Mesenchymal stem cell (in vitro differentiated cells and primary cell): ENCODE measurements around the gene KDM5C.
A peak's percentile ranks its signal among the peaks of the same experiment; 100 is the strongest.

ENCODE experiments used
- DNase-seq: peaks from one replicate; pipeline ENCODE4 v3.0.0-alpha.2; 2013
- H2AFZ ChIP-seq: one replicate; pipeline ENCODE4 v1.6.1; 2013; ENCODE audit warnings: low read depth, mild to moderate bottlenecking, control low read depth, inconsistent platforms, low read length, moderate library complexity
- H2AK5ac ChIP-seq: 2 replicates; pipeline ENCODE4 v1.6.1; 2013; ENCODE audit warnings: low read length, moderate library complexity, mild to moderate bottlenecking, inconsistent platforms; ENCODE audit not compliant: severe bottlenecking
- H2BK120ac ChIP-seq: one replicate; pipeline ENCODE4 v1.6.1; 2013; ENCODE audit warnings: low read depth, mild to moderate bottlenecking, inconsistent platforms, low read length, moderate library complexity
- H2BK12ac ChIP-seq, 2 experiments: one replicate each; pipeline ENCODE4 v1.6.1; 2013; ENCODE audit warnings: inconsistent platforms in 2 of 2, low read length in 2 of 2, mild to moderate bottlenecking in 2 of 2, moderate library complexity in 2 of 2, control low read depth in 1 of 2
- H2BK15ac ChIP-seq: one replicate; pipeline ENCODE4 v1.6.1; 2013; ENCODE audit warnings: mild to moderate bottlenecking, low read depth, inconsistent platforms; ENCODE audit not compliant: poor library complexity, severe bottlenecking
- H2BK5ac ChIP-seq: 2 replicates; pipeline ENCODE4 v1.6.1; 2013; ENCODE audit warnings: low read depth, mild to moderate bottlenecking, low read length, control low read depth, inconsistent platforms; ENCODE audit not compliant: poor library complexity, severe bottlenecking
- H3K14ac ChIP-seq, 2 experiments: one replicate each; pipeline ENCODE4 v1.6.1; 2013; ENCODE audit warnings: inconsistent platforms in 2 of 2, low read length in 2 of 2, control low read depth in 1 of 2, mild to moderate bottlenecking in 1 of 2, moderate library complexity in 1 of 2
- H3K18ac ChIP-seq, 2 experiments: one replicate each; pipeline ENCODE4 v1.6.1; 2013; ENCODE audit warnings: inconsistent platforms in 2 of 2, low read length in 2 of 2, control low read depth in 1 of 2, low read depth in 1 of 2, mild to moderate bottlenecking in 1 of 2
- H3K23ac ChIP-seq, 2 experiments: one replicate each; pipeline ENCODE4 v1.6.1; 2013; ENCODE audit warnings: inconsistent platforms in 2 of 2, low read length in 2 of 2, mild to moderate bottlenecking in 2 of 2, moderate library complexity in 2 of 2, control low read depth in 1 of 2
- H3K27ac ChIP-seq: 2 replicates; pipeline ENCODE4 v1.5.1; 2013; ENCODE audit warnings: mild to moderate bottlenecking, moderate library complexity, low read length, control low read depth, inconsistent platforms; ENCODE audit not compliant: poor library complexity, severe bottlenecking
- H3K27me3 ChIP-seq, 2 experiments: 2 replicates each; pipeline versions ENCODE4 v1.6.1 to v1.7.0; 2013; ENCODE audit warnings: low read length in 2 of 2, mild to moderate bottlenecking in 2 of 2, moderate library complexity in 2 of 2, control low read depth in 1 of 2, inconsistent platforms in 1 of 2; ENCODE audit not compliant: control insufficient read depth in 1 of 2, insufficient read depth in 1 of 2
- H3K36me3 ChIP-seq, 2 experiments: 2 replicates each; pipeline versions ENCODE4 v1.6.1 to v1.7.0; 2013; ENCODE audit warnings: low read length in 2 of 2, control low read depth in 1 of 2, inconsistent platforms in 1 of 2, low read depth in 1 of 2, mild to moderate bottlenecking in 1 of 2; ENCODE audit not compliant: insufficient read depth in 2 of 2, control insufficient read depth in 1 of 2
- H3K4ac ChIP-seq, 2 experiments: one replicate each; pipeline ENCODE4 v1.6.1; 2013; ENCODE audit warnings: inconsistent platforms in 2 of 2, low read length in 2 of 2, mild to moderate bottlenecking in 2 of 2, moderate library complexity in 2 of 2, control low read depth in 1 of 2, low read depth in 1 of 2
- H3K4me1 ChIP-seq: 2 replicates; pipeline ENCODE4 v1.6.1; 2013; ENCODE audit warnings: low read depth, low read length, control low read depth; ENCODE audit not compliant: control insufficient read depth, insufficient read depth
- H3K4me2 ChIP-seq: 2 replicates; pipeline ENCODE4 v1.6.1; 2013; ENCODE audit warnings: low read length, mild to moderate bottlenecking, inconsistent platforms; ENCODE audit not compliant: poor library complexity, severe bottlenecking
- H3K4me3 ChIP-seq, 2 experiments: 2 replicates each; pipeline versions ENCODE4 v1.5.1 to v1.7.0; 2013; ENCODE audit warnings: low read length in 2 of 2, mild to moderate bottlenecking in 2 of 2, control low read depth in 1 of 2, low read depth in 1 of 2; ENCODE audit not compliant: insufficient read depth in 1 of 2
- H3K79me1 ChIP-seq: replicated peaks from 2 replicates; pipeline ENCODE4 v1.6.1; 2013; ENCODE audit warnings: mild to moderate bottlenecking, control low read depth, low read length, inconsistent platforms; ENCODE audit not compliant: poor library complexity, severe bottlenecking
- H3K9ac ChIP-seq: 2 replicates; pipeline ENCODE4 v1.7.0; 2013; ENCODE audit warnings: mild to moderate bottlenecking, low read length, moderate library complexity
- H3K9me3 ChIP-seq: 2 replicates; pipeline ENCODE4 v1.7.0; 2013; ENCODE audit warnings: mild to moderate bottlenecking, low read length; ENCODE audit not compliant: control insufficient read depth
- H4K8ac ChIP-seq: one replicate; pipeline ENCODE4 v1.6.1; 2013; ENCODE audit warnings: inconsistent platforms, mild to moderate bottlenecking, low read length, moderate library complexity
- H4K91ac ChIP-seq: one replicate; pipeline ENCODE4 v1.6.1; 2013; ENCODE audit warnings: mild to moderate bottlenecking, low read length, inconsistent platforms
- WGBS: methylation state at CpG from one replicate; pipeline ENCODE4 v1.1.7; 2013; ENCODE audit warnings: mixed read lengths; 5-methylcytosine and 5-hydroxymethylcytosine counted together

KDM5C gene

GRCh38 chrX:53253293-53254020, 28.4 kb upstream of the KDM5C start:
- 93% methylated on average over 3 of the region's 3 CpGs for WGBS
- H2AK5ac ChIP-seq = no peak overlapping the region

GRCh38 chrX:53251307-53251706, 26.3 kb upstream of the KDM5C start:
- Histone ChIP-seq H3K27me3 (peaks cover 0 to 59% of the 10 kb centered on the region in 2 experiments), H3K9me3 (no peaks in the 10 kb centered on the region), H3K79me1 (no peaks in the 10 kb centered on the region), H3K36me3 (peaks cover 28 to 44% of the 10 kb centered on the region in 2 experiments), H2BK5ac (no peak overlapping the region), H3K27ac (no peak overlapping the region), H2AK5ac (no peak overlapping the region), H2BK120ac (no peak overlapping the region), H4K91ac (no peak overlapping the region), H3K18ac (no peak overlapping the region), H3K23ac (no peak overlapping the region), H2AFZ (no peak overlapping the region), H3K14ac (no peak overlapping the region), H3K4me1 (peaks cover 7% of the 10 kb centered on the region), H3K4ac (no peak overlapping the region), H3K4me2 (no peak overlapping the region), H2BK12ac (no peak overlapping the region), H4K8ac (no peak overlapping the region), H3K9ac (no peak overlapping the region), H2BK15ac (no peak overlapping the region), H3K4me3 (no peak overlapping the region)
- WGBS = 48% methylated on average over 1 of the region's 2 CpGs
- peak; percentile 61 for DNase-seq

More at GRCh38 chrX:53253293-53254020, 28.4 kb upstream of the KDM5C start:
- no peak overlapping the region for H4K8ac ChIP-seq
- no peak overlapping the region for H3K18ac ChIP-seq
- no peak overlapping the region for H3K4me2 ChIP-seq
- H3K36me3 ChIP-seq = peaks cover 20 to 27% of the 10 kb centered on the region in 2 experiments
- H3K4ac ChIP-seq = no peak overlapping the region
- H3K27ac ChIP-seq = no peak overlapping the region
- H3K4me3 ChIP-seq = no peak overlapping the region
- H2BK12ac ChIP-seq = no peak overlapping the region
- H2BK120ac ChIP-seq = no peak overlapping the region
- no peak overlapping the region for H4K91ac ChIP-seq
- H3K9ac ChIP-seq = no peak overlapping the region
- no peak overlapping the region for H3K23ac ChIP-seq
- no peak overlapping the region for H2AFZ ChIP-seq
- H2BK15ac ChIP-seq = no peak overlapping the region
- H3K27me3 ChIP-seq = peaks cover 0 to 66% of the 10 kb centered on the region in 2 experiments
- H3K4me1 ChIP-seq = peaks cover 13% of the 10 kb centered on the region
- no peak overlapping the region for H2BK5ac ChIP-seq
- H3K9me3 ChIP-seq = no peaks in the 10 kb centered on the region
- H3K79me1 ChIP-seq = peaks cover 4% of the 10 kb centered on the region
- DNase-seq = no peak
- no peak overlapping the region for H3K14ac ChIP-seq

- H3K4me2 ChIP-seq = no peak overlapping the region
- H2BK12ac ChIP-seq = no peak overlapping the region
- no peak overlapping the region for H3K4me3 ChIP-seq
- peaks cover 28 to 47% of the 10 kb centered on the region in 2 experiments for H3K36me3 ChIP-seq
- H2AK5ac ChIP-seq = no peak overlapping the region
- no peak overlapping the region for H2BK15ac ChIP-seq
- no peak overlapping the region for H2BK5ac ChIP-seq
- H4K91ac ChIP-seq = no peak overlapping the region
- H2AFZ ChIP-seq = no peak overlapping the region
- 98% methylated on average over 17 of the region's 19 CpGs for WGBS
- H3K4me1 ChIP-seq = peaks cover under 1% of the 10 kb centered on the region
- no peak for DNase-seq
- no peaks in the 10 kb centered on the region for H3K9me3 ChIP-seq
- no peak overlapping the region for H2BK120ac ChIP-seq
- H3K27ac ChIP-seq = no peak overlapping the region
- no peak overlapping the region for H4K8ac ChIP-seq
- no peaks in the 10 kb centered on the region for H3K79me1 ChIP-seq
- H3K23ac ChIP-seq = no peak overlapping the region
- no peak overlapping the region for H3K18ac ChIP-seq
- no peak overlapping the region for H3K9ac ChIP-seq
- no peak overlapping the region for H3K4ac ChIP-seq
- no peak overlapping the region for H3K14ac ChIP-seq
- peaks cover 0 to 54% of the 10 kb centered on the region in 2 experiments for H3K27me3 ChIP-seq
These were observed 25.5 kb upstream of the KDM5C start for GRCh38 chrX:53250556-53250955.

GRCh38 chrX:53249408-53250042, 24.5 kb upstream of the KDM5C start:
- Histone ChIP-seq H3K14ac (no peak overlapping the region), H3K18ac (no peak overlapping the region), H2AK5ac (no peak overlapping the region), H2BK120ac (no peak overlapping the region), H3K4ac (no peak overlapping the region), H3K4me2 (no peak overlapping the region), H3K4me1 (no peaks in the 10 kb centered on the region), H3K27ac (no peak overlapping the region), H3K9me3 (no peaks in the 10 kb centered on the region), H2BK12ac (no peak overlapping the region), H3K23ac (no peak overlapping the region), H3K79me1 (no peaks in the 10 kb centered on the region), H2BK5ac (no peak overlapping the region), H2BK15ac (no peak overlapping the region), H3K9ac (no peak overlapping the region), H3K36me3 (peaks cover 25 to 45% of the 10 kb centered on the region in 2 experiments), H3K4me3 (no peak overlapping the region), H2AFZ (no peak overlapping the region), H4K91ac (no peak overlapping the region), H3K27me3 (peaks cover 0 to 43% of the 10 kb centered on the region in 2 experiments), H4K8ac (no peak overlapping the region)
- DNase-seq = no peak
- no CpG with 5 or more reads among the region's 1 CpG for WGBS
